Tibial artery (tissue), 4 donors: ENCODE results near the gene PVALB.
A peak's percentile ranks its signal among the peaks of the same experiment; 100 is the strongest.

Source experiments
- DNase-seq, 2 donors: peaks; one replicate each; pipeline ENCODE4 v3.0.0-alpha.2; 2019
- H3K27ac ChIP-seq, 2 donors: fragments of 200-600 bp; sonication (generic) in 1 of 2; 1 replicate in 1 of 2; 2 replicates in 1 of 2; pipeline ENCODE4 v1.5.1; 2018 to 2019; ENCODE audit warnings: mild to moderate bottlenecking in 1 of 2
- H3K27me3 ChIP-seq, 2 donors: fragments of 200-600 bp; sonication (generic) in 1 of 2; one replicate each; pipeline versions ENCODE4 v1.5.1 to v1.6.0; 2016 to 2019
- H3K36me3 ChIP-seq, 3 donors: fragments of 200-600 bp; sonication (generic) in 2 of 3; one replicate each; pipeline ENCODE4 v1.5.1; 2016 to 2019; ENCODE audit warnings: mild to moderate bottlenecking in 2 of 3
- H3K4me1 ChIP-seq, 4 donors: fragments of 200-600 bp; sonication (generic) in 2 of 4; 1 replicate in 3 of 4; 2 replicates in 1 of 4; pipeline ENCODE4 v1.5.1; 2016 to 2019
- H3K4me3 ChIP-seq, 2 donors: fragments of 200-600 bp; sonication (generic) in 1 of 2; 1 replicate in 1 of 2; 2 replicates in 1 of 2; pipeline ENCODE4 v1.5.1; 2018 to 2019; ENCODE audit warnings: mild to moderate bottlenecking in 2 of 2
- H3K9me3 ChIP-seq, 3 donors: fragments of 200-600 bp; sonication (generic) in 1 of 3; one replicate each; pipeline ENCODE4 v1.5.1; 2016 to 2019
- CTCF ChIP-seq, 2 experiments: fragments of 200-600 bp in 1 of 2; fragments of 450-650 bp in 1 of 2; IDR thresholded peaks; one replicate each; pipeline ENCODE4 v1.5.1; 2017 to 2019; ENCODE audit warnings: antibody characterized with exemption in 2 of 2, mild to moderate bottlenecking in 1 of 2, moderate library complexity in 1 of 2
- intact Hi-C: fragments of 100-400 bp; cut with DNase I; formaldehyde crosslinking; loops from one replicate; pipeline ENCODE4 v1.15.0; 2023; ENCODE audit warnings: low total_unique reads

Gene PVALB

GRCh38 chr22:36772451-36772850 lies 44.4 kb downstream of the PVALB start:
- TF ChIP-seq CTCF (IDR thresholded peaks at IDR 0.05): no peak
- Histone ChIP-seq H3K4me3 (no peak overlapping the region), H3K27me3 (no peaks in the 10 kb centered on the region), H3K9me3 (no peaks in the 10 kb centered on the region), H3K27ac (no peak overlapping the region), H3K36me3 (peaks cover 0 to 2% (median 2%) of the 10 kb centered on the region in 3 donors), H3K4me1 (peaks cover 0 to 13% (median 10%) of the 10 kb centered on the region in 4 donors)
- DNase-seq: peak in 1 of 2 donors; percentile 17
- intact Hi-C loops: loop anchor here (5.0 kb wide), 1 partner anchor 200 kb away; no protein-coding TSS in a partner anchor

GRCh38 chr22:36771356-36772063 lies 45.3 kb downstream of the PVALB start:
- intact Hi-C loops: loop anchor here (5.0 kb wide), 1 partner anchor 201 kb away; no protein-coding TSS in a partner anchor

GRCh38 chr22:36770513-36771231 lies 46.2 kb downstream of the PVALB start:
- TF ChIP-seq CTCF (IDR thresholded peaks at IDR 0.05): no peak
- H3K9me3 ChIP-seq: no peaks in the 10 kb centered on the region
- peak in 1 of 2 donors; percentile 59 for DNase-seq
- no peak overlapping the region for H3K4me3 ChIP-seq
- H3K36me3 ChIP-seq: peaks cover 0 to 19% (median 8%) of the 10 kb centered on the region in 3 donors
- intact Hi-C loops: loop anchor here (5.0 kb wide), 1 partner anchor 202 kb away; no protein-coding TSS in a partner anchor
- H3K27me3 ChIP-seq: no peaks in the 10 kb centered on the region
- H3K4me1 ChIP-seq: peaks cover 0 to 8% (median 7%) of the 10 kb centered on the region in 4 donors
- no peak overlapping the region for H3K27ac ChIP-seq

More at GRCh38 chr22:36771356-36772063, 45.3 kb downstream of the PVALB start:
- peaks cover 0 to 10% (median 8%) of the 10 kb centered on the region in 4 donors for H3K4me1 ChIP-seq
- no peak overlapping the region for H3K27ac ChIP-seq
- peaks cover 0 to 11% (median 8%) of the 10 kb centered on the region in 3 donors for H3K36me3 ChIP-seq
- TF ChIP-seq CTCF (IDR thresholded peaks at IDR 0.05): no peak
- peak in 1 of 2 donors; percentile 48 for DNase-seq
- no peak overlapping the region for H3K4me3 ChIP-seq
- no peaks in the 10 kb centered on the region for H3K27me3 ChIP-seq
- H3K9me3 ChIP-seq: no peaks in the 10 kb centered on the region

GRCh38 chr22:36769541-36770512 lies 47.0 kb downstream of the PVALB start:
- no peak overlapping the region for H3K4me3 ChIP-seq
- TF ChIP-seq CTCF (IDR thresholded peaks at IDR 0.05): no peak
- no peaks in the 10 kb centered on the region for H3K27me3 ChIP-seq
- H3K4me1 ChIP-seq: peaks cover 0 to 2% (median under 1%) of the 10 kb centered on the region in 4 donors
- H3K9me3 ChIP-seq: no peaks in the 10 kb centered on the region
- peaks cover 0 to 27% (median 8%) of the 10 kb centered on the region in 3 donors for H3K36me3 ChIP-seq
- intact Hi-C loops: loop anchor here (5.0 to 10.0 kb wide), 2 partner anchors 202 to 225 kb away; no protein-coding TSS in a partner anchor
- DNase-seq: no peak
- no peak overlapping the region for H3K27ac ChIP-seq

- intact Hi-C loops: loop anchor here (10.0 kb wide), 1 partner anchor 224 kb away; no protein-coding TSS in a partner anchor
- no peak for TF ChIP-seq CTCF (IDR thresholded peaks at IDR 0.05)
These were observed 48.2 kb downstream of the PVALB start for GRCh38 chr22:36768616-36769015.

More at GRCh38 chr22:36768616-36769015, 48.2 kb downstream of the PVALB start:
- H3K4me3 ChIP-seq: no peak overlapping the region
- H3K9me3 ChIP-seq: no peaks in the 10 kb centered on the region
- H3K27me3 ChIP-seq: no peaks in the 10 kb centered on the region
- no peaks in the 10 kb centered on the region for H3K4me1 ChIP-seq
- peak in 1 of 2 donors; percentile 27 for DNase-seq
- peaks cover 0 to 39% (median 13%) of the 10 kb centered on the region in 3 donors for H3K36me3 ChIP-seq
- no peak overlapping the region for H3K27ac ChIP-seq
